Upper lobe of right lung (tissue), 1 donor: ENCODE results near the gene GNAZ. TPM values are rescaled to one million over a fixed set of nuclear protein-coding genes. Genes with fewer than 3 reads are reported as not detected.

Source experiments
- ATAC-seq: fragments of 200-7000 bp; cut with Tn5 transposase; one replicate; pipeline ENCODE4 v1.9.1; 2020; ENCODE audit warnings: mild to moderate bottlenecking, moderate library complexity
- DNase-seq: peaks from one replicate; pipeline ENCODE4 v3.0.0-alpha.2; 2020
- H3K27ac ChIP-seq: fragments of 200-600 bp; one replicate; pipeline ENCODE4 v1.8.0; 2022
- H3K27me3 ChIP-seq: fragments of 200-600 bp; one replicate; pipeline ENCODE4 v1.8.0; 2022; ENCODE audit warnings: mild to moderate bottlenecking
- H3K36me3 ChIP-seq: fragments of 200-600 bp; one replicate; pipeline ENCODE4 v1.8.0; 2022
- H3K4me1 ChIP-seq: fragments of 200-600 bp; one replicate; pipeline ENCODE4 v1.8.0; 2022
- H3K4me3 ChIP-seq: fragments of 200-600 bp; one replicate; pipeline ENCODE4 v1.8.0; 2022; ENCODE audit warnings: mild to moderate bottlenecking
- H3K9me3 ChIP-seq: fragments of 200-600 bp; one replicate; pipeline ENCODE4 v1.8.0; 2022
- intact Hi-C: fragments of 100-400 bp; cut with DNase I; formaldehyde crosslinking; loops from one replicate; pipeline ENCODE4 v1.11.0; 2022
- total RNA-seq: library from RNA; stranded (reverse); fragmentation: NEBNext Ultra II Directional; extraction: Animal tissue kit (Norgen Biotek cat#: 25700); gene quantifications from one replicate; pipeline ENCODE4 v1.2.1, GENCODE V29; 2021
- TF ChIP-seq, protein P1 (sequence below): fragments of 200-600 bp; IDR thresholded peaks from one replicate; pipeline ENCODE4 v1.8.0; 2022; ENCODE audit warnings: antibody characterized with exemption
- donor health status: DM: no; HTN: yes; CAD: no; lungs with severe emphysema.

Gene GNAZ
- total RNA-seq, 1 donor from 2014 or later: 3.0 TPM

DNA sequence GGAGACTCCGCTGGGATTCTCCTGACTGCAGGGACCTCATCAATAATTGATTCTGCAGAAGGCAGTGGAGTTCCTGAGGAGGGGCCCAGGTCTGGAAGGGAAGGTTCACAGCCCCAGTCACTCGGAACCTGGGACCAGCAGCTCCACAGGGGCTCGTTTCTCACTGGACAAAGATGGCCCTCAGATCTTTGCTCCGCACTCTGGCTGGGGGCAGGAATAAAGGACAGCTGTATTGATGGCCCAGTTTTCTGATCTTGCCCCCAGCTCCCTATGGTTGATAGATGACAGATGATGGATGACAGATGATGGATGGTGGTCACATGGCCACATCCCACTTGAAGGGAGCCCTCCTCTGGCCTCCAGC is 98.7 kb downstream of the GNAZ start:
- TF ChIP-seq, protein P1, sequence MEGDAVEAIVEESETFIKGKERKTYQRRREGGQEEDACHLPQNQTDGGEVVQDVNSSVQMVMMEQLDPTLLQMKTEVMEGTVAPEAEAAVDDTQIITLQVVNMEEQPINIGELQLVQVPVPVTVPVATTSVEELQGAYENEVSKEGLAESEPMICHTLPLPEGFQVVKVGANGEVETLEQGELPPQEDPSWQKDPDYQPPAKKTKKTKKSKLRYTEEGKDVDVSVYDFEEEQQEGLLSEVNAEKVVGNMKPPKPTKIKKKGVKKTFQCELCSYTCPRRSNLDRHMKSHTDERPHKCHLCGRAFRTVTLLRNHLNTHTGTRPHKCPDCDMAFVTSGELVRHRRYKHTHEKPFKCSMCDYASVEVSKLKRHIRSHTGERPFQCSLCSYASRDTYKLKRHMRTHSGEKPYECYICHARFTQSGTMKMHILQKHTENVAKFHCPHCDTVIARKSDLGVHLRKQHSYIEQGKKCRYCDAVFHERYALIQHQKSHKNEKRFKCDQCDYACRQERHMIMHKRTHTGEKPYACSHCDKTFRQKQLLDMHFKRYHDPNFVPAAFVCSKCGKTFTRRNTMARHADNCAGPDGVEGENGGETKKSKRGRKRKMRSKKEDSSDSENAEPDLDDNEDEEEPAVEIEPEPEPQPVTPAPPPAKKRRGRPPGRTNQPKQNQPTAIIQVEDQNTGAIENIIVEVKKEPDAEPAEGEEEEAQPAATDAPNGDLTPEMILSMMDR: no peak
- Histone ChIP-seq H3K9me3 (no peaks in the 10 kb centered on the region), H3K4me3 (no peak overlapping the region), H3K4me1 (no peaks in the 10 kb centered on the region), H3K27ac (no peak overlapping the region), H3K36me3 (no peaks in the 10 kb centered on the region), H3K27me3 (no peaks in the 10 kb centered on the region)
- DNase-seq (no peak), ATAC-seq (no peak)
- intact Hi-C loops: no loop called here

Other genes starting within 250 kb of the GNAZ start
- 12.3 TPM for gene IGLL5, start 182.7 kb upstream of the GNAZ start, total RNA-seq
- gene RSPH14, start 71.5 kb downstream of the GNAZ start, total RNA-seq: not detected
- 3.8 TPM for gene RAB36, start 75.0 kb downstream of the GNAZ start, total RNA-seq
- gene BCR, start 110.0 kb downstream of the GNAZ start, total RNA-seq: 78.3 TPM